DND-41 (cell line): ENCODE data around the gene OSBPL7.

Source experiments
- ATAC-seq: fragments of 200-7000 bp; cut with Tn5 transposase; 3 replicates; pipeline ENCODE4 v1.9.1; 2021; ENCODE audit warnings: low read depth; ENCODE audit not compliant: insufficient read depth
- DNase-seq: peaks from one replicate; pipeline ENCODE4 v3.0.0-alpha.2; 2020
- H2AFZ ChIP-seq: 2 replicates; pipeline ENCODE4 v1.6.0; 2012; ENCODE audit warnings: low read depth, low read length
- H3K27ac ChIP-seq: 2 replicates; pipeline ENCODE4 v1.5.1; 2012; ENCODE audit warnings: low read length, inconsistent platforms
- H3K27me3 ChIP-seq: fragments of 200-600 bp; sonication (generic); 2 replicates; pipeline ENCODE4 v1.6.0; 2012; ENCODE audit warnings: low read length, mild to moderate bottlenecking, inconsistent platforms; ENCODE audit not compliant: insufficient read depth, poor library complexity
- H3K36me3 ChIP-seq: 2 replicates; pipeline ENCODE4 v1.5.1; 2012; ENCODE audit warnings: low read length, inconsistent platforms; ENCODE audit not compliant: insufficient read depth
- H3K4me1 ChIP-seq: 2 replicates; pipeline ENCODE4 v1.5.1; 2012; ENCODE audit warnings: mild to moderate bottlenecking, low read length; ENCODE audit not compliant: insufficient read depth
- H3K4me2 ChIP-seq: 2 replicates; pipeline ENCODE4 v1.6.0; 2012; ENCODE audit warnings: mild to moderate bottlenecking, moderate library complexity, low read length, inconsistent platforms; ENCODE audit not compliant: insufficient read depth
- H3K4me3 ChIP-seq, 2 experiments: fragments of 200-600 bp in 1 of 2; shearing (Covaris generic) in 1 of 2; 2 replicates each; pipeline ENCODE4 v1.5.1; 2012 to 2016; ENCODE audit warnings: inconsistent platforms in 2 of 2, low read length in 2 of 2, mild to moderate bottlenecking in 2 of 2, low read depth in 1 of 2, moderate library complexity in 1 of 2
- H3K79me2 ChIP-seq: 2 replicates; pipeline ENCODE4 v1.6.0; 2012; ENCODE audit warnings: low read length, inconsistent platforms; ENCODE audit not compliant: insufficient read depth
- H3K9ac ChIP-seq: 2 replicates; pipeline ENCODE4 v1.6.0; 2012; ENCODE audit warnings: low read depth, mild to moderate bottlenecking, inconsistent platforms, low read length, moderate library complexity
- H3K9me3 ChIP-seq: 2 replicates; pipeline ENCODE4 v1.5.1; 2012; ENCODE audit warnings: low read length, moderate library complexity, mild to moderate bottlenecking, inconsistent platforms; ENCODE audit not compliant: insufficient read depth, severe bottlenecking
- H4K20me1 ChIP-seq: 2 replicates; pipeline ENCODE4 v1.6.0; 2012; ENCODE audit warnings: low read length; ENCODE audit not compliant: insufficient read depth
- CTCF ChIP-seq: IDR thresholded peaks from 2 replicates; pipeline ENCODE4 v1.5.1; 2012; ENCODE audit warnings: borderline replicate concordance, low read length, moderate library complexity, mild to moderate bottlenecking; ENCODE audit not compliant: poor library complexity, severe bottlenecking; ENCODE audit errors: extremely low read depth
- EZH2 ChIP-seq: IDR thresholded peaks from 3 replicates; pipeline ENCODE4 v1.6.1; 2012; ENCODE audit warnings: borderline replicate concordance, low read depth, mild to moderate bottlenecking, moderate library complexity, low read length, inconsistent platforms; ENCODE audit not compliant: severe bottlenecking

OSBPL7 gene

GRCh38 chr17:47801176-47801765, 20.3 kb downstream of the OSBPL7 start:
- Histone ChIP-seq H3K4me1 (no peaks in the 10 kb centered on the region), H3K4me3 (no peak overlapping the region), H2AFZ (no peak overlapping the region), H4K20me1 (peaks cover 4% of the 10 kb centered on the region; the same call in 1 of the 2 replicates), H3K27me3 (no peaks in the 10 kb centered on the region), H3K36me3 (no peaks in the 10 kb centered on the region), H3K9me3 (no peaks in the 10 kb centered on the region), H3K27ac (no peak overlapping the region), H3K9ac (no peak overlapping the region), H3K4me2 (no peak overlapping the region), H3K79me2 (no peaks in the 10 kb centered on the region)
- TF ChIP-seq EZH2 (no peak), CTCF (no peak)
- no peak for DNase-seq
- ATAC-seq, result no peak

GRCh38 chr17:47800686-47801085, 20.9 kb downstream of the OSBPL7 start:
- Histone ChIP-seq H3K27me3 (no peaks in the 10 kb centered on the region), H3K9me3 (no peaks in the 10 kb centered on the region), H3K27ac (no peak overlapping the region), H4K20me1 (peaks cover 4% of the 10 kb centered on the region; the same call in 1 of the 2 replicates), H3K79me2 (no peaks in the 10 kb centered on the region), H3K4me1 (no peaks in the 10 kb centered on the region), H3K4me3 (no peak overlapping the region), H3K4me2 (no peak overlapping the region), H2AFZ (no peak overlapping the region), H3K36me3 (no peaks in the 10 kb centered on the region), H3K9ac (no peak overlapping the region)
- DNase-seq (no peak), ATAC-seq (no peak)
- TF ChIP-seq EZH2 (no peak), CTCF (no peak)

GRCh38 chr17:47797797-47798196, 23.8 kb downstream of the OSBPL7 start:
- Histone ChIP-seq H3K36me3 (no peaks in the 10 kb centered on the region), H3K4me3 (no peak overlapping the region), H3K27ac (no peak overlapping the region), H4K20me1 (peaks cover 4% of the 10 kb centered on the region; the same call in 1 of the 2 replicates), H3K4me1 (no peaks in the 10 kb centered on the region), H3K9ac (no peak overlapping the region), H3K27me3 (peaks cover 10% of the 10 kb centered on the region), H2AFZ (no peak overlapping the region), H3K9me3 (no peaks in the 10 kb centered on the region), H3K4me2 (no peak overlapping the region), H3K79me2 (no peaks in the 10 kb centered on the region)
- no peak for ATAC-seq
- DNase-seq, result peak; percentile 17
- TF ChIP-seq CTCF, result no peak
- no peak for TF ChIP-seq EZH2

DNA sequence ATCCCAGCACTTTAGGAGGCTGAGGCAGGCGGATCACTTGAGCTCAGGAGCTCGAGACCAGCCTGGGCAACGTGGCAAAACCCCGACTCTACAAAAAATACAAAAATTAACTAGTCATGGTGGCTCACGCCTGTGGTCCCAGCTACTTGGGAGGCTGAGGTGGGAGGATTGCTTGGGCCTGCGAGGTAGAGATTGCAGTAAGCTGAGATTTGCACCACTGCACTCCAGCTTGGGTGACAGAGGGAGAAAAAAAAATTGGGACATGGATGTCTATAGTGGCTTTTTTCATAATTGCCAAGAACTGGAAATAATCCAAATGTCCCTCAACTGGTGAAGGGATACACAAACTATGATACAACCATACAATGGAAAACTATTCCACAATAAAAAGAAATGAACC, 28.6 kb downstream of the OSBPL7 start:
- H3K27ac ChIP-seq, result no peak overlapping the region
- H3K9me3 ChIP-seq, result no peaks in the 10 kb centered on the region
- H3K4me3 ChIP-seq, result no peak overlapping the region
- TF ChIP-seq CTCF, result no peak
- no peak for TF ChIP-seq EZH2
- no peaks in the 10 kb centered on the region for H3K36me3 ChIP-seq
- no peak overlapping the region for H3K4me2 ChIP-seq
- H3K9ac ChIP-seq, result no peak overlapping the region
- H3K79me2 ChIP-seq, result no peaks in the 10 kb centered on the region
- no peak for DNase-seq
- no peaks in the 10 kb centered on the region for H3K4me1 ChIP-seq
- H2AFZ ChIP-seq, result no peak overlapping the region
- H3K27me3 ChIP-seq, result peaks cover 10% of the 10 kb centered on the region
- no peaks in the 10 kb centered on the region for H4K20me1 ChIP-seq
- ATAC-seq, result no peak
